CD4-positive, alpha-beta T cell (primary cell): ENCODE data around the gene ZNF423. TPM values are rescaled to one million over a fixed set of nuclear protein-coding genes. Genes with fewer than 3 reads are reported as not detected.

Source experiments
- ATAC-seq: fragments of 200-7000 bp; cut with Tn5 transposase; one replicate; pipeline ENCODE4 v1.10.0; 2022; ENCODE audit warnings: mild to moderate bottlenecking; ENCODE audit not compliant: poor library complexity
- CTCF ChIA-PET: fragments of 350-600 bp; sonication (Branson Sonifier 250); formaldehyde crosslinking; loops from one replicate; lab custom pipeline; 2021; ENCODE audit warnings: antibody characterized with exemption, inconsistent platforms; lab: Charles Lee
- POLR2A ChIA-PET: fragments of 350-600 bp; sonication (Branson Sonifier 250); formaldehyde crosslinking; loops from one replicate; lab custom pipeline; 2021; ENCODE audit warnings: antibody characterized with exemption, inconsistent platforms; lab: Charles Lee
- DNase-seq, 14 experiments: peaks; one replicate each; pipeline ENCODE4 v3.0.0-alpha.2; 2013 to 2020; ENCODE audit warnings: mixed read lengths in 2 of 14
- H3K27ac ChIP-seq, 2 donors: one replicate each; pipeline versions ENCODE4 v1.5.1 to v1.7.0; 2013; ENCODE audit warnings: low read length in 2 of 2, low read depth in 1 of 2, mild to moderate bottlenecking in 1 of 2
- H3K27me3 ChIP-seq, 2 experiments: 1 replicate in 1 of 2; 2 replicates in 1 of 2; pipeline versions ENCODE4 v1.6.1 to v1.7.0; 2013; ENCODE audit warnings: low read length in 2 of 2, control low read depth in 1 of 2, mild to moderate bottlenecking in 1 of 2, moderate library complexity in 1 of 2; ENCODE audit not compliant: insufficient read depth in 2 of 2, control insufficient read depth in 1 of 2
- H3K36me3 ChIP-seq: one replicate; pipeline ENCODE4 v1.6.1; 2013; ENCODE audit warnings: low read length, control low read depth; ENCODE audit not compliant: insufficient read depth
- H3K4me1 ChIP-seq: one replicate; pipeline ENCODE4 v1.6.1; 2013; ENCODE audit warnings: low read length, control low read depth; ENCODE audit not compliant: insufficient read depth
- H3K4me3 ChIP-seq: one replicate; pipeline ENCODE4 v1.5.1; 2013; ENCODE audit warnings: mild to moderate bottlenecking, low read length, moderate library complexity
- H3K9me3 ChIP-seq, 2 experiments: 1 replicate in 1 of 2; 2 replicates in 1 of 2; pipeline versions ENCODE4 v1.6.1 to v1.7.0; 2013; ENCODE audit warnings: low read length in 2 of 2, mild to moderate bottlenecking in 2 of 2, control low read depth in 1 of 2, moderate library complexity in 1 of 2; ENCODE audit not compliant: control insufficient read depth in 1 of 2, insufficient read depth in 1 of 2
- H3K27ac Mint-ChIP-seq: one replicate; pipeline ENCODE4 v1.8.0; 2020; ENCODE audit warnings: mixed read lengths
- H3K27me3 Mint-ChIP-seq: one replicate; pipeline ENCODE4 v1.8.0; 2021; ENCODE audit warnings: mixed read lengths
- H3K36me3 Mint-ChIP-seq: one replicate; pipeline ENCODE4 v1.8.0; 2021; ENCODE audit warnings: low read depth, mixed read lengths
- H3K4me1 Mint-ChIP-seq: one replicate; pipeline ENCODE4 v1.8.0; 2021; ENCODE audit warnings: low read depth, mixed read lengths
- H3K4me3 Mint-ChIP-seq: one replicate; pipeline ENCODE4 v1.8.0; 2020; ENCODE audit warnings: mild to moderate bottlenecking, mixed read lengths
- H3K9me3 Mint-ChIP-seq: one replicate; pipeline ENCODE4 v1.8.0; 2020; ENCODE audit warnings: mixed read lengths
- intact Hi-C, 2 experiments: fragments of 100-400 bp; cut with DNase I in 1 of 2; cut with micrococcal nuclease in 1 of 2; formaldehyde crosslinking; loops; one replicate each; pipeline versions ENCODE4 v1.15.1 to v1.9.0; 2023 to 2025; cut with DNase I, micrococcal nuclease
- total RNA-seq, 174 experiments: library from RNA in 2 of 174; stranded (reverse) in 2 of 174; gene quantifications; one replicate each; pipeline ENCODE4 v1.2.3 and lab custom pipeline; 2021 to 2026
- TF ChIP-seq, protein P1 (sequence below): fragments of 200-600 bp; IDR thresholded peaks from one replicate; pipeline ENCODE4 v1.8.0; 2022; ENCODE audit warnings: antibody characterized with exemption, mild to moderate bottlenecking

The ZNF423 gene
- total RNA-seq, 2 experiments from 2014 or later: not detected

DNA sequence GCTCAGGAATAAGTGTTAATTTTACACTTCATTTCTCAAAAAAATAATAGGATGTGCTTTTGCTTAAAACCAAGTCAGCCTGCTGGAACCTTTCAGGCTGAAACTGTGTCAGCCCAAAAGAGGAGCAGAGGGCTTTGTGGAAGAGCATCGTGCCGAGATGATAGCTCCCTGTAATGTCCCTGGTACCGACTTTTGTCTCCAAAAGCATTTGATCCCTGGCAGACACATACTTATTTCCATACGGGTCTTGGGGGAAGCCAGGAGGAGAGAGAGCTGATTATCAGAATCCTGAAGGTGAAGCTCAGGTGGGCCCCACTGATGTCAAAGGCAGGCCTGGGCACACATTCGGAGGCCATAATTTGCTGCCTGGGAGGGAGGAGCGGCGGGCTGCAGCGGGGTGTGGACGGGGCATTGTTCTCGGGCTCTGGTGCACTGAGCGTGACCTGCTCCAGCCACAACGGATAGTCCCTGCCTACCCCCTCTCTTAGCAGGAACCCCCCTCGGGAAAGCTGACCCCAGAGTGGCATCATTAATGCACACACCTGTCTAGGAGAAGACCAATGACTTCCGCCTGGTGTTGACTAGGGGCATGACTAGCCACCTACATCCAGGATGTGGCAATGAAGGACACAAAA, 326.4 kb downstream of the ZNF423 start:
- DNase-seq: no peak
- peaks cover 6% of the 10 kb centered on the region for H3K4me1 ChIP-seq
- intact Hi-C loops: no loop called here
- no peaks in the 10 kb centered on the region for H3K27me3 ChIP-seq
- H3K27ac Mint-ChIP-seq: peak overlapping the region; percentile 95
- no peaks in the 10 kb centered on the region for H3K9me3 ChIP-seq
- no peak overlapping the region for H3K4me3 ChIP-seq
- ATAC-seq: no peak
- TF ChIP-seq, protein P1, sequence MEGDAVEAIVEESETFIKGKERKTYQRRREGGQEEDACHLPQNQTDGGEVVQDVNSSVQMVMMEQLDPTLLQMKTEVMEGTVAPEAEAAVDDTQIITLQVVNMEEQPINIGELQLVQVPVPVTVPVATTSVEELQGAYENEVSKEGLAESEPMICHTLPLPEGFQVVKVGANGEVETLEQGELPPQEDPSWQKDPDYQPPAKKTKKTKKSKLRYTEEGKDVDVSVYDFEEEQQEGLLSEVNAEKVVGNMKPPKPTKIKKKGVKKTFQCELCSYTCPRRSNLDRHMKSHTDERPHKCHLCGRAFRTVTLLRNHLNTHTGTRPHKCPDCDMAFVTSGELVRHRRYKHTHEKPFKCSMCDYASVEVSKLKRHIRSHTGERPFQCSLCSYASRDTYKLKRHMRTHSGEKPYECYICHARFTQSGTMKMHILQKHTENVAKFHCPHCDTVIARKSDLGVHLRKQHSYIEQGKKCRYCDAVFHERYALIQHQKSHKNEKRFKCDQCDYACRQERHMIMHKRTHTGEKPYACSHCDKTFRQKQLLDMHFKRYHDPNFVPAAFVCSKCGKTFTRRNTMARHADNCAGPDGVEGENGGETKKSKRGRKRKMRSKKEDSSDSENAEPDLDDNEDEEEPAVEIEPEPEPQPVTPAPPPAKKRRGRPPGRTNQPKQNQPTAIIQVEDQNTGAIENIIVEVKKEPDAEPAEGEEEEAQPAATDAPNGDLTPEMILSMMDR: no peak
- no peaks in the 10 kb centered on the region for H3K36me3 Mint-ChIP-seq
- no peaks in the 10 kb centered on the region for H3K9me3 Mint-ChIP-seq
- H3K27me3 Mint-ChIP-seq: no peaks in the 10 kb centered on the region
- H3K36me3 ChIP-seq: no peaks in the 10 kb centered on the region
- ChIA-PET CTCF (no interaction called here), POLR2A (no interaction called here)
- H3K4me3 Mint-ChIP-seq: peak overlapping the region; percentile 62
- no peak overlapping the region for H3K27ac ChIP-seq
- H3K4me1 Mint-ChIP-seq: peaks cover 23% of the 10 kb centered on the region

DNA sequence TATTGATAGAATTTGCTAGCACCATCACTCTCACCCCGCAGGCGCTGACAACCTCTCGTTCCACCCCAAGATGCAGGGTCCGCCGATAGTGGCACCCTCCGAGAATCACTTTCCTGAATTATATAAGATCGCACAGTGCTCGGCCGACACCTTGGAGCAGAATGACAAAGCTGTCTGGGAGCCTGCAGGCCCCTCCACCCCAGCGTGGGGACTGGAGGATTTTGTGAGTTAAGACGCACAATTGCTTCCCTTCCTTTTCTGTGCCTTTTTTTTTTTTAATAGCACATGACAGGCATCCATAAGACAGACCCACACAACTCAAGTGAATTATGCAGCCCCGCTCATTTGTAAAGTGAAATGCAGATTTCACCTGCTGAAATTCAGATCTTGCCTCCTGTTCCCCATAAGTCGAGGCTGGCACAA, 327.0 kb downstream of the ZNF423 start:
- H3K36me3 ChIP-seq: no peaks in the 10 kb centered on the region
- intact Hi-C loops: no loop called here
- Mint-ChIP-seq H3K36me3 (no peaks in the 10 kb centered on the region), H3K4me1 (peaks cover 23% of the 10 kb centered on the region), H3K27me3 (no peaks in the 10 kb centered on the region), H3K4me3 (peak overlapping the region; percentile 93), H3K27ac (peak overlapping the region; percentile 95), H3K9me3 (no peaks in the 10 kb centered on the region)
- no peaks in the 10 kb centered on the region for H3K9me3 ChIP-seq
- no peaks in the 10 kb centered on the region for H3K27me3 ChIP-seq
- H3K4me3 ChIP-seq: peak overlapping the region; percentile 52
- H3K27ac ChIP-seq: peak overlapping the region in 1 of 2 donors; percentile 3
- DNase-seq (no peak), ATAC-seq (no peak)
- CTCF ChIA-PET: no interaction called here
- H3K4me1 ChIP-seq: peaks cover 6% of the 10 kb centered on the region
- POLR2A ChIA-PET: no interaction called here
- TF ChIP-seq, protein P1: no peak

DNA sequence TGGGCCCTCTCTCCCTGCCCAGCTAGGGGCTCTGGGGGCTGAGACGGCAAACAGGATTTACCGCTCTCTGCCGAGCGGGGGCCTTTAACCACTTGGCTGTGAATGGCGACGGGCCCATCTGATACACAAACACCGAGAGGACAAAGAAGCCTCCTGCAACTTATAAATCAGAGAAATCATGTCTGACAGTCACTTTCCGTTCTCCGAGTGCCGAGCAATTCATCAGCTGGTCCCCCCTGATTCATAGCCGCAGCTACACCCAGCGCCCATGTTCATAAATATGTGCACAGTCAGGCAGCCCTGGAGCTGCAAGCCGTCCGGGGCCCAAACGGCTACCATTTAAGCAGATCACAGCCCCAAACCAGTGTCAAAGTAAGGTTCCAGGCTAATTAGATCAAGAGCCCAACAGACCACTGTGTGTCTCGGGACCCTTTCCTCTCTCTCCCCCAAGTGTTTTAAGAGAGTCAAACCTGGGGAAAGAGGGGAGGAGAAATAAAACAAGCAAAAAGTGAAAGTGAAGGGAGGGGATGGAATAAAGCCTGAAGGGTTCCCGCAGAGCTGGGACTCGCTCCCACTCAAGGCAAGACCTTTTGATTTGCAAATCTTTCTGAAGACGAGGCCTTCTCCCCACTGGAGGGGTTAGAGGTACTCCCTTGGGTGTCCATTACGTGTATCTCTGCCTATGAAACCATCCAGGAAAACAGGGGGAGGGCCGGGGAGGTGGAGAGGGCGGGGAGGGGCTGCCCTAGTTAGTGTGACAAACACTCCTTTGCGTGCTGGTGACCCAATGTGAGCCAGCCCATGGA, 327.6 kb downstream of the ZNF423 start:
- Histone ChIP-seq H3K4me1 (peaks cover 8% of the 10 kb centered on the region), H3K27ac (no peak overlapping the region), H3K4me3 (peak overlapping the region; percentile 52), H3K9me3 (no peaks in the 10 kb centered on the region), H3K36me3 (no peaks in the 10 kb centered on the region), H3K27me3 (no peaks in the 10 kb centered on the region)
- Mint-ChIP-seq H3K4me3 (peak overlapping the region; percentile 93), H3K9me3 (no peaks in the 10 kb centered on the region), H3K27ac (peak overlapping the region; percentile 95), H3K27me3 (no peaks in the 10 kb centered on the region), H3K36me3 (no peaks in the 10 kb centered on the region), H3K4me1 (peaks cover 23% of the 10 kb centered on the region)
- ChIA-PET POLR2A (interaction anchor here (1.0 kb wide), 1 partner anchor 39 kb away, joined by 4 read pairs; no protein-coding TSS in a partner anchor), CTCF (no interaction called here)
- intact Hi-C loops: no loop called here
- DNase-seq (peak in 6 of 14 experiments; percentile 11 to 52 (median 38)), ATAC-seq (peak; percentile 68)
- TF ChIP-seq, protein P1: no peak
